Measurements from ENCODE around the gene GDI1. TPM values are rescaled to one million over a fixed set of nuclear protein-coding genes. Genes with fewer than 3 reads are reported as not detected.

Gene GDI1
- total and polyA plus RNA-seq, 2 of the 8 experiments (the other 6 are each of a cell fraction or from before 2014, with no cell fraction given) = 83.1 to 136 TPM

DNA sequence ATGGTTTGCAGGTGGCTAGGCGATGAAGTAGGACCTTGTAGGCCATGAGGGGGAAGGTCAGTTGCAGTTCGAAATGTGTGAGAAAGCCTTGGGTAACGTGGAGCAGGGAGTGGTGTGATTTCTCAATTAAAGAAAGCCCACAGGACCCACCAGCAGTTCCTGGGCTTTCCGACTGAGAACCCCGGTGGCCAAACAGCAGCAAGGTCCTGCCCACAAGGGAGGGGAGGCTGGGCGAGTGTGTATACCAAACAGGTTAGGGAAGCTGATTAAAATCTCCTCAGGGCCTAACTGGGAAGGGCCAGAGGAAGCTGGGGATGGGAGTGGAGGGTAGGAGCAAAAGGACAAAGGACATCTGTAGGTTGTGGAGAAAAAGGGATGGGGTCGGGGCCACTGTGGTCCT lies 6.0 kb upstream of the GDI1 start:
- Histone ChIP-seq H2AFZ (ENCODE audit: low read length) (no peak overlapping the region), H4K20me1 (replicated peaks in 1 of 2; ENCODE audit: control insufficient read depth in 1 of 2, insufficient read depth in 2 of 2, low read length in 2 of 2) (peaks cover 0 to 4% of the 10 kb centered on the region in 2 experiments), H4K5ac (ENCODE audit: insufficient read length, low read depth, low read length) (no peak overlapping the region), H3K27ac (ENCODE audit: low read depth, low read length) (no peak overlapping the region), H2BK12ac (ENCODE audit: low read depth, low read length) (no peak overlapping the region), H3K9me3 (ENCODE audit: insufficient read depth in 2 of 2, low read depth in 1 of 2, low read length in 1 of 2) (no peaks in the 10 kb centered on the region), H3K23me2 (ENCODE audit: low read depth, low read length) (peaks cover 4% of the 10 kb centered on the region; the same call in 1 of the 2 replicates), H3K4me3 (ENCODE audit: extremely low read depth in 1 of 4, insufficient read depth in 2 of 4, low read depth in 3 of 4, low read length in 4 of 4) (no peak overlapping the region), H3K36me3 (ENCODE audit: control insufficient read depth in 2 of 4, insufficient read depth in 4 of 4, low read length in 3 of 4) (peaks cover 0 to 14% (median 7%) of the 10 kb centered on the region in 4 experiments; a peak in 5 of 8 replicates), H2BK120ac (replicated peaks; ENCODE audit: low read depth, low read length) (no peak overlapping the region), H3K79me1 (ENCODE audit: low read depth, low read length) (no peaks in the 10 kb centered on the region), H3K56ac (replicated peaks; ENCODE audit: insufficient read length, low read depth, low read length) (no peak overlapping the region), H2AK5ac (ENCODE audit: low read depth, low read length) (no peak overlapping the region), H3K9ac (replicated peaks in 1 of 4; ENCODE audit: extremely low read depth in 1 of 4, low read depth in 3 of 4, low read length in 3 of 4) (no peak overlapping the region), H3K4ac (replicated peaks; ENCODE audit: insufficient read length, low read depth, low read length) (no peak overlapping the region), H2BK5ac (ENCODE audit: low read depth, low read length) (no peak overlapping the region), H3K18ac (ENCODE audit: extremely low read depth, low read length) (no peak overlapping the region), H3K79me2 (ENCODE audit: control insufficient read depth in 1 of 2, insufficient read depth in 2 of 2, low read length in 2 of 2) (peaks cover 3 to 9% of the 10 kb centered on the region in 2 experiments; a peak in 2 of 4 replicates), H3K14ac (ENCODE audit: insufficient read length) (no peak overlapping the region), H3K23ac (ENCODE audit: insufficient read length) (no peak overlapping the region), H2BK15ac (ENCODE audit: low read length) (no peak overlapping the region), H3K4me1 (replicated peaks in 1 of 4; ENCODE audit: control insufficient read depth in 3 of 4, insufficient read depth in 4 of 4, low read length in 3 of 4) (no peaks in the 10 kb centered on the region), H4K91ac (replicated peaks; ENCODE audit: insufficient read length, low read length) (no peak overlapping the region), H4K8ac (ENCODE audit: extremely low read depth, insufficient read depth, low read length) (no peak overlapping the region), H2BK20ac (ENCODE audit: low read length) (no peak overlapping the region), H3K4me2 (ENCODE audit: insufficient read depth in 1 of 2, low read depth in 2 of 2, low read length in 2 of 2) (no peak overlapping the region), H3K27me3 (replicated peaks in 1 of 4; ENCODE audit: control insufficient read depth in 3 of 4, extremely low read depth in 1 of 4, insufficient read depth in 3 of 4, low read length in 3 of 4) (no peaks in the 10 kb centered on the region)
- WGBS, 2 experiments (ENCODE audit: extremely low coverage in 1 of 2, insufficient coverage in 1 of 2, insufficient read length in 1 of 2, insufficient replicate concordance in 2 of 2, low coverage in 1 of 2, low lambda C conversion rate in 2 of 2, missing lambda C conversion rate in 1 of 2) = 90% methylated on average over 6 of the region's 7 CpGs; no CpG with 5 or more reads in 1 of the 2 experiments
- FAIRE-seq (no peak), DNase-seq (ENCODE audit: low read depth in 1 of 2, low spot score in 2 of 2) (no peak)
- ChIA-PET CTCF (ENCODE audit: partially characterized antibody) (interaction anchor here (0.6 to 1.9 kb wide), 2 partner anchors 29 to 77 kb away, joined by 3 to 7 read pairs; no protein-coding TSS in a partner anchor), POLR2A (ENCODE audit: partially characterized antibody) (interaction anchor here (0.9 to 2.0 kb wide), 3 partner anchors 15 to 33 kb away, joined by 3 to 7 read pairs (median 4); partner anchors contain the start of genes DNASE1L1 and RPL10)
- TF ChIP-seq, protein P1, sequence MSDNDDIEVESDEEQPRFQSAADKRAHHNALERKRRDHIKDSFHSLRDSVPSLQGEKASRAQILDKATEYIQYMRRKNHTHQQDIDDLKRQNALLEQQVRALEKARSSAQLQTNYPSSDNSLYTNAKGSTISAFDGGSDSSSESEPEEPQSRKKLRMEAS (IDR thresholded peaks at IDR 0.05) = no peak
- TF ChIP-seq RFX5 (IDR thresholded peaks at IDR 0.05; ENCODE audit: borderline replicate concordance, low read depth, low read length) (no peak), PHF8 (conservative IDR thresholded peaks at IDR 0.05; ENCODE audit: low read depth, low read length) (no peak), GTF2F1 (IDR thresholded peaks at IDR 0.05; ENCODE audit: borderline replicate concordance, low read depth, low read length) (no peak), SIN3A (conservative IDR thresholded peaks at IDR 0.05 in 1 of 2, IDR thresholded peaks at IDR 0.05 in 1 of 2; ENCODE audit: low read depth in 1 of 2, low read length in 2 of 2) (no peak), FOSL1 (IDR thresholded peaks at IDR 0.05; ENCODE audit: insufficient read depth, low read depth, low read length) (no peak), GABPA (IDR thresholded peaks at IDR 0.05; ENCODE audit: borderline replicate concordance, insufficient read depth, low read length) (no peak), POLR2A (IDR thresholded peaks at IDR 0.05; ENCODE audit: control extremely low read depth in 1 of 2, low read depth in 2 of 2, low read length in 2 of 2) (no peak), RNF2 (IDR thresholded peaks at IDR 0.05; ENCODE audit: borderline replicate concordance, low read depth, low read length, missing control alignments, poor library complexity, severe bottlenecking) (no peak), SP2 (IDR thresholded peaks at IDR 0.05; ENCODE audit: low read length) (no peak), TBP (IDR thresholded peaks at IDR 0.05; ENCODE audit: low read depth, low read length) (no peak), ASH2L (IDR thresholded peaks at IDR 0.05; ENCODE audit: low read length) (no peak), YY1 (IDR thresholded peaks at IDR 0.05; ENCODE audit: low read depth, low read length) (no peak), TAF1 (IDR thresholded peaks at IDR 0.05; ENCODE audit: low read depth, low read length) (no peak)

All from H1 (cell line).